NCI-H82 treated with DMSO at 0.1 percent for 48 hours (cell line): Measurements from ENCODE around the gene ZBTB16.
"Not testable (repeated sequence)": the region's sequence is repeated elsewhere in the genome, so short reads cannot be mapped to it uniquely, and the experiment has no call there.

Experiments used
- DNase-seq: peaks from one replicate; lab custom pipeline; 2025; ENCODE audit not compliant: unreplicated experiment; lab: John Stamatoyannopoulos, UW

ZBTB16 gene

DNA sequence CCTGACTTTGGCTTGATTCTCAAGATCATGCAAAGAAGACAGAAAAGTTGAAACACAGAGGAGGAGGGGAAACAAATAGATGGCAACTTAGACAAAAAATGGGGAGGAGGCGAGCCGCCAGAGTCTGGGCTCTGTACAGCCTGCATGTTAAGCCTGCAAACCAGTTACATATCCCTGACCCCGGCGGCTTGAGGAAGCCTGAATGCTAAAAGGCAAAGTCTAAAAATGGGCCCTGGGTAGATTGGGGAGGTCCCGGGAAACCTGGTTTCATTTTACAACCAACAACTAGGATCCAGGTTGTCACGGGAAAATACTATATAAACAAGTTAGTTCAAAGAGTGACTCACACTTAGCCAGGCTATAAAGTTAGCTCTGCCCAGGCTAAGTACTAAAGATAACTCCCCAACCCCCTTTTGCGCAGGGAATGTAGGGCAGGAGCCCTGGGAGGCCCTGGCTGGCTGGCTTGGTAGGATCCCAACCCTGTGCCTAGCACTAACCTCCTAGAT, 18.8 kb upstream of the ZBTB16 start:
- DNase-seq, result no peak

- no peak for DNase-seq
Observed at GRCh38 chr11:114042234-114042633, 17.3 kb upstream of the ZBTB16 start.

DNA sequence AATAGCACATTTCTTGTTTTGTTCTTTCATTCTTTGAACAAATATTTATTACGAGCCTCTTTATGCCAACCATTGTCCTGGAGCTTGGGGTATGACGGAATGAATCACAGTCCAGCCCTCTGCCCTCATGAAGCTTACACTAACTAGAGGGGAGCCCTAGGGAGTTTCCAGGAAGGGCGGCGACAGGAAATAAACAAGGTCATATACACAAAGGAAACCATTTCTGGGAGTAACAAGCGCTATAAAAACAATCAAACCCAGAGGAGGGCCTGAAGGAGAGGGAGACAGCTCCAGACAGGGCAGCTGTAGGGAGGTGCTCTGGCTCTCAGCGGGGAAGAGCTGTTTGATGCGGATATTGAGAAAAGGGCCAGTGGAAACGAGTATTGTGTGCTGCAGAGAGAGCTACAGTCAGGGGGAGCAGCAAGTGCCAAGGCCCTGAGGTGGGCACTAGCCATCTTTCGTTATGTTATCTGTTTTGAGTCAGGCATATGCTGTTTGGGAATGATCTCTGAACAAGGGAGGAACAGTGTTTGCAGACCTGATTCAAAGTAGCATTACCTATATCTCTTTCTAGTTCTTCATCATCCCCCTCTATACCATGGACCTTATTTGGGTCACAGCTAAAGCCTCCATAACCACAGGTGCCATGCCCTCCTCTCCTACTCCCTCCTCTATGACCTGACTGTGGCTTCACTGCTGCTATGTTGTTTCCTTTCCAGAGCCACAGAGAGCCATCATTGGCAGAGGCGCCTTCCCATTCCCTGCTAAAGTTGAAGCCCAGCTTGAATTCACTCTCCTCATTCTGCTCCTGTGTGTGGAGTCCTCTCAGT, 15.3 kb upstream of the ZBTB16 start:
- DNase-seq, result no peak

- no peak for DNase-seq
Observed at GRCh38 chr11:114047327-114047726, 12.2 kb upstream of the ZBTB16 start.

- DNase-seq, result no peak
Observed at GRCh38 chr11:114049050-114049449, 10.5 kb upstream of the ZBTB16 start.

DNA sequence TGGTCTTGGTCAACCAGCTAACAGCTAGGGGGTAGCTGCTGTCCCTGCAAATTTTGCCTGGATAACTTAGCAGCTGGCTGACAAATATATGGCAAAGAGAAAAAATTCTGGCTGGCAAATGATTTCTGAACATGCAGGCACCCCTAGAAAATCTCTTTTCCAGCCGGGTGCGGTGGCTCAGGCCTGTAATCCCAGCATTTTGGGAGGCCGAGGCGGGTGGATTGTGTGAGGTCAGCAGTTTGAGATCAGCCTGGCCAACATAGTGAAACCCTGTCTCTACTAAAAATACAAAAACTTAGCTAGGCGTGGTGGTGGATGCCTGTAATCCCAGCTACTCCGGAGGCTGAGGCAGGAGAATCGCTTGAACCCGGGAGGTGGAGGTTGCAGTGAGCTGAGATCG, 9.7 kb upstream of the ZBTB16 start:
- DNase-seq, result not testable (repeated sequence)

GRCh38 chr11:114050258-114050927, 9.1 kb upstream of the ZBTB16 start:
- no peak for DNase-seq

- DNase-seq, result no peak
Observed at GRCh38 chr11:114051558-114051957, 8.0 kb upstream of the ZBTB16 start.

DNA sequence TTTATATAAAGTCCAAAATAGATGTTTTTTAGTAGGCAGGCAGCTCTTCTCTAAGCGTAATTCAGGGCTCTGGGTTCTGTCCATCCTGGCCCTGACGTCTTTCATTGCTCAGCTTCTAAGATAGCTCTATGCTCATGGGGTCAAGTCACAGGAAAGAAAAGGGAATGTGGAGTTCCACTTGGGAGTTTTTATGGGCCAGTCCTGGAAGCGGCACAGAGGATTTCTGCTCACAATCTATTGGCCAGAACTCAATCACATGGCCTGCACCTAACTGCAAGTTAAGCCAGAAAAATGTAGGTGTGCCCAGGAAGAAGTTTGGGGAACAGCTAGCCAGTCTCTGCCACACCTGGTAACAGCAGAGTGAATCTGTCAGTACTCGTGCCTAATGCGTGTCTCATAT, 7.4 kb upstream of the ZBTB16 start:
- no peak for DNase-seq

DNA sequence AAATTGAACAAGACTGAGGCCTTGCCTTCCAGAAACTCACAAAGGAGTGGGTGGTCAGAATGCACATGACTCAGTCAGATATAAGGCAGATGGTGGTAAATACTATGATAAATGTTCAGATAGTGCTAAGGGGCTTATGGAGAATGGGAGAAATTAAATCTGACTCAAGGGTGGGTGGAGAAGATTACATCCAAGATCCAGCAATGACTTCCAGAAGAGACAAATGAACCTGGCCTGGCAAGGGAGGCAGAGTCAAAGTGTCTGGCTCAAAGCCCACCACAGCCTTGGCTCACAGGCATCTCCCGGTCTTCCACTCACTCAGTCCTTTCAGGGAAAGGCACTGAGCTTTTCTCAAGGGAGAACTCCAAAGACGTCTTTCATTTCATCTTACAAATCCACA, 6.1 kb upstream of the ZBTB16 start:
- peak; percentile 17 for DNase-seq

DNA sequence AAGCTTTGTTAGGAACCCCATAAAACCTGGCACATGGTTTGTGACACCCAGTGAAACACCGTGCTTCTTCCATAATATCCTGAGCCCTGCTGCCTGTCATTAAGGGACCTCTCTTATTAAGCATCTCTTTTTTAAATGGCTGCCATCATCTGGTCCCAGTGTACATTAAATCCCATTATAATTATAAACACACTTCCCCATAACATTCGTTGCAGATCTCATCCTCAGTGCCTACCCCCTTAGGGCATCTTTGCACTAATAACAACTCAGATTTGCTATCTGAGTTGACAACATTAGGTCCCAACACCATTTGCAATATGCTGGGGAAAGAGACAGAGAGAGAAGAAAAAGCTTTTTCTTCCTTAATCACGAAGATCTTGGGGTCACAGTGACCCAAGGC, 4.7 kb upstream of the ZBTB16 start:
- no peak for DNase-seq

DNA sequence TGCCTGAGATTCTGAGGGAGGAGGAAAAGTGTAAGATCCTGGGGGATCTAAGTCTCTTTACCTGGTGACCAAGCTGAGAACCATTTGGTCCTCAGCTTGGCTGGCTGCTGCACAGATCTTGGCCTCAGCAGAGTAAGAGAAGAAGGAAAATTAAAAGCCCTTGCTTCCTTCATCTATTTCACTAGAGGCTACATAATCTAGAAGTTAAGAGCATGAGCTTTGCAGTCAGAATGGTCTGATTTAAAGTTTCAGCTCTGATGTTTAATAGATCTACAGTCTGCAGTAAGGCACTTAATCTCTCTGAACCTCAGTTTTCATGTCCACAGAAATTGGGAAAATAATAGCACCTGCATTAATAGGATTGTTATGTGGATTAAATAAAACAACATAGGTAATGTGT, 3.1 kb upstream of the ZBTB16 start:
- no peak for DNase-seq

DNA sequence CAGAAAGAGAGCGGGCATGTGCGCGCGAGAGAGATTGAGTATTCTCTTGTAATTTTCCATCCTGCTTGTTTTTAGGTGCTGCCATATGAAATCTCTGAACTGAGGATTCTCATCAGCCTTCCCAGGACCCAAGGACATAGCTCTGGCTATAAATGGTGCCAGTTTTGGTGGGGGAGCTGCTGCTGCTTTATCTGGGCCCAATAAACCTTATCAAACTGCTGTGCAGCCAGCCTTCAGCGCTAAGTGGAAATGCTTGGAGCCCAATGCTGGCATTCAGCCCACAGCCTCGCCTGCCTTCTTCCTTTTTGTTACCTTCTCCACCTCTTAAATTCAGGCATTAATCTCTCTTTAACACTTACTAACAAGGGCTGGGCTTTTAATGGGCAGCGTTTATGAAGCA, 2.4 kb upstream of the ZBTB16 start:
- DNase-seq, result no peak

DNA sequence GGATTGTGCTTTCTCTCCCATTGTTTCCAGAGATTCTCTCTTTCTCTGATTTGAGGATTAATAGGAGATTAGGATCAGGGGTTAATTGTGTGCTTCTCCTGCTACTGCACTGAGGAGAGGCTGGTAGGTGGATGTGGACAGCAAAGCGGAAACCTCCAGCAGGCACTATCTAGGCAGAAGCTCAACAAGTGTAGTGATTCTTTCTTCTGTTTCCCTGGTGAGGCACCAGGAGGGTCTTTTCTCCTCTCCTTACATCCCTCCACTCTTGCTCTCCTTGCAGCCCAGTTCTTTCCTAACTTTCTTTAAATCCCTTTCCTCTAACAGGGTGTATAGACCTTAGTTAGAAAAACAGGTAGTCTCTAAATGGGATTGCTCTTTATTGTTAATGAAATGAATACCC, 1.9 kb upstream of the ZBTB16 start:
- peak; percentile 66 for DNase-seq

DNA sequence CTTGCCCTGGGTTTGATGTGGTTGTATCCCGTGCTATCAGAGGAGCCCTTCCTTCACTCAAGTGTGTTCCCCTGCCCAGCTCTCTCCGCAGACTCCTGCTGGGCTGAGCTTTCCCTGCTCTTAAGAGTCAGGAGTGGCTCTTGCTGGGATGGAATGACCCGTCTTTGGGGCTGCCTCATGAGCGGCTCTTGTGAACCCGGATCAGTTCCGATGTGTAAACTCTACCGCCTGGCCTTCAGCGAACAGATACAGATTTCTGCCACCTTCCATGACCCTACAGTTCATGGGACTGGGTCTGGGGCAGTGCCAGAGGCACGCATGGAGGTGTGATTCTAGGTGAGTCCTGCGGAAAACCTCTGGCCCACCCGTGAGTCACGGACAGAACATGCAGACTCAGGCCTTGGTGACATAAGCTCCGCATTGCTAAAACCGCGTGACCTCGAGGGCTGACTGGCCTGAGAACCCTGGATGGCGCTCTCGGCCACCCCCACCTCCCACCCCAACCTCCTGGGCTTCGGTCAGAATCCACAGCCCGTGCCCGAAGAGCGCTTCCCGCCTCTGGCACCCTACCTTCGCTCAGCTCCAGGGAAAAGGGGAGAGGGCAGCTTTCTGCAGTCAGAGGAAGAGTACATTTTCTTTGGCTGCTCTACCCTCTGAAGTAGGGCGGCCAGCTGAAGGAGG, 1.3 kb upstream of the ZBTB16 start:
- no peak for DNase-seq

GRCh38 chr11:114058871-114059277, 637 bp upstream of the ZBTB16 start:
- DNase-seq, result no peak

DNA sequence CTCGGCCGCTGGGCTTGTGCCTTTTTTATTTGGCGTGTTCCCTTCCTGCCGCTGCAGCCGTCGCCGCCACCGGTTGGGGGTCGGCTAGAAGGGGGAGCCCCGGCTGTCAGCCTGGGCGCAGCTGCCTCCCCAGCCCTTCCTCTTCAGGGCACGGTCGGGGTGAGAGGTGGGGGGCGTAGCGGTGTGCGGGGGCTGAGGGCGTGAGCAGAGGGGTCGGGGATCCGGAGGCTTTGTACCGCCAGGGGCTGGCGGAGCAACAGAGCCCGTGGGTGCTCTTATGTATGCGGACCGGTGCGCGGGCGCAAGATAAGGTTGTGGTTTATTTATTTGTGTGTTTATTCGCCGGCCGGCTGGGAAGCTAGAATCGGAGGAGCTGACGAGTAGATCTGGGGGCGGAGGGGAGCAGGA, 477 bp downstream of the ZBTB16 start:
- DNase-seq, result no peak

DNA sequence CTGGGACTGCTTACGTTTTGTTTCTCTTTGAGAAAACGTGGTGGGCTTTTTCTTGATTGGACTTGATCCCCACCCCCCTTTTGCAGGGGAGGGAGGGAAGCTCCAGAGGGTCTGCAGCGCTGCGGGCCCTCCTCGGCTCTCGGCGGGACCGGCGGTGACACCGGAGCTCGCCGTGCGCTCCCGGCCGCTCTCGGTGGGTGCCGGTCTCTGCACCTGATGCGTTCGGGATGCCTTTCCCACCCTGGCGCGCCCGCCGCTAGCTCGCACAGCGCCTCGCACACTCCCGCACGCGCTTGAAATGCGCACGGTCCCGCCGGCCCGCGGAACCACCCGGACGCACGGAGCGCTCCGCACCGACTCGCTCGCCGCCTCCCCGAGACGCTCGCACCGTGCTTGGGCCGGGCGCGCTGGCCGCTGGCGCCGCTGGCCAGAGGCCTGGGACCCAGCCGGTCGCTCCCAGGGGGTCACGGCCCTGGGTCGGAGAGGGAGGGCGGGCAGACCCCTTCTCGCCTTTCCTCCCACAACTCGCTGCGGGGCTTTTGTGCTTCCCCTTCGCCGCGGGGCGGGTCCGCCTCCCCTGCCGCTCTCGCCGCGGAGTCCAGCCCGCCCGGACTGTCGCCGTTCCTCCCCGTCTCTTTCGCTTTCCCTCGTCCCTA, 1.0 kb downstream of the ZBTB16 start:
- no peak for DNase-seq

DNA sequence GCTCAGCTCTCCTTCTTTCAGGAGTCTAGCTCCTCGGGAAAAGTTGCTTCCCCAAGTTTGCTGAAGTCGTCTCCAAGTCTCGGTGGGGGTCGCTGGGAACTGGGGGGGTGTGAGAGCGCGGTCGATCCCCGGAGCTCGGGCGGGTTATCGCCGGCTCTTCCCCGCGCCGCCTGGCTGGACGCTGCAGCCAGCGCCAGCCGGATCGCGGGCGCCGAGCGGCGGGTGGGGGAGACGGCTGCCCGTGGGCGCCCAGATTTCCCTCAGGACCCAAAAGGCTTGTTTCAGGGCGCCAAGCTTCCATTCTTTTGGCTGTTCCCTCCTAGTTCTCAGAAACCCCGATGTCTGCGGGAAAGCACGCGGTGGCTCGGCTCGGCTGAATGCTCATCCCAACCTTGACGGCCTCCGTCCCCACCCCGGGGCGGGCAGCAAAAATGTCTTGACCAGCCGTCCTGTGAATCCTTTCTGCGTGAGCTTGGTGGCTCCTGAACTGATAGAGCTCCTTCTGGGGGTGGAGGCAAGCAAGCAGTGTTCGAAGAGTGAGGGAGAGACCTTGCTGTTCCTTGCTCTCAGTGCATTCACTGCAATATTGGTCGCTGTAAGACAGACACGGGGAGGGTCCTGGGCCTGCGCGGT, 1.7 kb downstream of the ZBTB16 start:
- no peak for DNase-seq

- no peak for DNase-seq
Observed at GRCh38 chr11:114061681-114062049, 2.2 kb downstream of the ZBTB16 start.

DNA sequence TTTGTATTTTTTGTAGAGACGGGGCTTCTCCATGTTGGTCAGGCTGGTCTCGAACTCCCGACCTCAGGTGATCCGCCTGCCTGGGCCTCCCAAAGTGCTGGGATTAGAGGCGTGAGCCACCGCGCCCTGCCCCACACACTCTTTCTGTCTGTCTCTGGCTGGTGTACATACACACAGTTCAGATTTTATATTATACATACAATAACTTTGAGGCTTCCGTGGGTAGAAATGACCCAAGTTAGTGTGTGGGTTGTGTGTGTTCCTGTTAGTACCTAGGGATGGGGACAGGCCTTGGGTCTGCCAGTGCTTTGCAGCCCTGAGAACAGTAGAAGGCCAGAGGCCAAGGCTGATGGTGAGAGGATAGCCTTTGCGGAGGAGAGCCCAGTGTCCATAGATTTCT, 2.8 kb downstream of the ZBTB16 start:
- no peak for DNase-seq
